Measurements from ENCODE around the gene ZNF710. TPM values are rescaled to one million over a fixed set of nuclear protein-coding genes. Genes with fewer than 3 reads are reported as not detected.
"Not testable (repeated sequence)": the region's sequence is repeated elsewhere in the genome, so short reads cannot be mapped to it uniquely, and the experiment has no call there.

The ZNF710 gene
- total RNA-seq, 1 donor from 2014 or later: 31.4 TPM

DNA sequence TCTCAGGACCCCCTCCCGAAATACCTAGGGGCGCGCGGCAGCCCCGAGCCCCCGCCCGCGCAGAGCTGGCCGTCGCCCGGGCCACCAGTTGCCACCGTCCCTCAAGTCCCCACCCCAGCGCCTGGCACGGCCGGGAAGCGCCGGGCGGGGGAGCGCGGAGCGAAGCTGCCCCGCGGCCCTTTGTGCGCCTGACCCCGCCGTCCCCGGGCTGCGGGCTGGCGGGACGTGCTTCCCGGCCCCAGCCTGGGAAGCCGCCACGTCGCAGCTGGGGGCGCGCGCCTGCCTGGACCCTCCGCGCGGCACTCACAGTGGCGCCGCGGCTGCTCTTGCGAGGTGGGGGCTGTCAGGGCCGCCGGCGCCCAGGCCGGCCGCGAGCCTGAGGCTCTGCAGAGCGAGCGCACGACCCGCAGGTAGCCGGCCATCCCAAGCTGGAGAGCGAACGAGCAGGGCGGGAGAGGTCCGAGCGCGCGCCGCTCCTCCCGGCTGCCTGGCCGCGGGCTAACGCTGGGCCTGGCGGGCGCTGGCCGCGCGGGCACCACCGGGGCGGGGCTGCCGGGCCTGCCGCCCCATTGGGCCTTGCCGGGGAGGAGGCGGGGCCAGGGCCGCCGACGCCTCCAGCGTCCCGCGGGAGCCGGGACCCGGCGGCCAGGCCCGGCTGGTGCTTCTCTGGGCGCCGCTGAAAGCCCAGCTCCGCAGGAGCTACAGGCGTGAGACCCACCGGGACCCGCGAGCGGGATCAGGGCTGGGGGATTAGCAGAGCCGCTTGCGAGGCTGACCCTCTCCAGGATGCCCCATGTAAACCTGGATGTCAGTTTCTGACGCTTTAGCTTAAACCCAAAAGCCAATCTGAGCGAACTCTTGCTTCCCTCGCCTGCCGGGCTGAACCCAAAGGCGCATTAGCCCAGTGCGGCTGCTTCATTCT, 101.1 kb downstream of the ZNF710 start, which contains the start of gene IDH2:
TSS of gene IDH2 (minus strand) at position 500 of the 922 bp plus-strand sequence. CDS start at position 422, 78 bp downstream.
- peak; percentile 81 for DNase-seq (ENCODE audit: low spot score)

DNA sequence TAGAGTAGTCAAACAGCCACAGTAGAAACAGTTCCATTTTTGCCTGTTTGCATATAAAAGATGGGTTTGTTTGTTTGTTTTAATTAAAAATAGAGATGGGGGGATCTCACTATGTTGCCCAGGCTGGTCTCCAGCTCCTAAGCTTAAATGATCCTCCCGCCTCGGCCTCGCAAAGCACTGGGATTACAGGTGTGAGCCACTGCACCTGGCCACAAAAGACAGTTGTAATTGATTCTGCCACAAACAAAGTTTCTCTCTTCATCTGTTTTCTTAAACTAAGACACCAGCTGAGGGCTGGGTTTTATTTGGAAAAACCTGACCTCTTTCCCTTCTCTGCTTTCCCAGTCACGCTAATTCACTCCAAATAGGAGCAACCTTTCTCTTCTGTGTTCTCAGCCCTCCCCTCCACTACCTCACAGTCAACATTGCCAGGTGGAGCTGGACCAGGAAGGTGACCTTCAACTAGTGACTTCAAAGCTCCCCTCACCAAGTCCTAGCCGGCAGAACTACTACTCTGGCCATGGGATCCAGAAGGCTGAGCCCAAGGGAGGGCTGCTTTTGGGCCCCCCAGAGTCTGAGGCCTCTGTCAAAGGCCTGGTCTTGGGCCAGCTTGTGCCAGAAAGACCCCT, 102.7 kb downstream of the ZNF710 start:
- no peak for DNase-seq (ENCODE audit: low spot score)

DNA sequence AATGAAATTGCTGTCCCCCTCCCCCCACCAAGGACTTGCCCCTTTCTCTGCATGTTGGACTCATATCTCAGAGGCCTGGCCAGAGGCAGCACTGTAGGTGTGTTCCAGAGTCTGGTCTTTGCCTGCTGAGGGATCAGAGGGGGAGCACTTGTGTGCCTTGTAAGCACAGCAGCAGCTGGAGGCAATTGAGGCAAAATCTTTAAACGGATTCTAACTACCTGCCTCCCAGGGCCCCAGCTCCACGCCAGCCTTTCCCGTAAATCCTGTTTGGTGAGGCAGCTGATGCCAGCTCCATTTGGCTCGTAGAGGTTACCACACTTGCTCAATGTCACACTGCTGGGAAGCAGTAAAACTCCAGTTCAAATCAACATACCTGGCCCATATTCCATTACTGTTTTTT, 103.4 kb downstream of the ZNF710 start:
- DNase-seq (ENCODE audit: low spot score): no peak

DNA sequence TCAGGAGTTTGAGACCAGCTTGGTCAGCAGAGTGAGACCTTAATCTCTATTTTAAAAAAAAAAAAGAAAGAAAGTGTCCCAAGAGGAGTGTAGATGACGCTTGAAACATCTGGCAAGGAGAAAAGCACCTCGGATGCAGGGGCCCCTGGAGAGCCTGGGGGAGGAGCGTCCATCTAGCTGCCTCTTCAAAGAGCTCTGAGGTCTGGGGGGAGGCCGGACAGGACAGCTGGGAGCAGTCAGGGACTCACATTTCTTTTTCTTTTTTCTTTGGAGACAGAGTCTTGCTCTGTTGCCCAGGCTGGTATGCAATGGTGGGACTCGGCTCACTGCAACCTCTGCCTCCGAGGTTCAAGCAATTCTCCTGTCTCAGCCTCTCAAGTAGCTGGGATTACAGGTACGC, 104.4 kb downstream of the ZNF710 start:
- DNase-seq (ENCODE audit: low spot score): no peak

DNA sequence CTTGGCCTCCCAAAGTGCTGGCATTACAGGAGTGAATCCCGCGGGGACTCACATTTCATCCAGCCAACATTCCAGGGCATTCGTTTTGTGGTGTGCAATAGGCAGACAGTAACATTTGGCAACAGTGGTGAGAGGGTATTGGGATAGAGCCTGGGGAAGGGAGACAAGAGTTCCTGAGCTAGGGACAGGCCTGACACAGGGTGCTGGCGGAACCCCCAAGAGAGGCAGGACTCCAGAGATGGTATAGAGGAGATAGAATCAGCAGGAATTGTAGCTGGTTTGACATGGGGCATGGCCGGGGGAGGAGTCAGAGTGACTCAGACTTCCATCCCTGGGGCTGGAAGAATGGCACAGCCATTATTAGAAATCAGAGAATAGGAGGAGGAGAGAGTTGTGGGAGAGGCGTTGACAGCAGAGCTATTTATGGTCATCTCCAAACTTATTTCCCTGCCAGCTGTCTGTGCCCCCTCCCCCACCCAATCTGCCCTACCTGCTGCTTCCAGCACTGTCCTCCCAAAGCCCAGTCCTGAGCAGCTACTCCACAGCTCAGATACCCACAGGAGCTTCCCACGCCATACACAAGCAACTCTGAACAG, 105.5 kb downstream of the ZNF710 start:
- DNase-seq (ENCODE audit: low spot score): no peak

DNA sequence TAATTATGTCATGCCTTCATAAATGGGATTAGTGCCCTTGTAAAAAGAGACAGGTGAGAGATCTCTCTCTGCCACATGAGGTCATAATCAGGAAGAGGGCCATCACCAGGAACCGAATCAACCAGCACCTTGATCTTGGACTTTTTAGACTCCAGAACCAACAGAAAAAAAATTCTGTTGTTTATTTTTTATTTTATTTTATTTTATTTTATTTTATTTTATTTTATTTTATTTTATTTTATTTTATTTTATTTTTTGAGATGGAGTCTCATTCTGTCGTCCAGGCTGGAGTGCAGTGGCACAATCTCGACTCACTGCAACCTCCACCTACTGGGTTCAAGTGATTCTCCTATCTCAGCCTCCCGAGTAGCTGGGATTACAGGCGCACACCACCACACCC, 106.9 kb downstream of the ZNF710 start:
- DNase-seq (ENCODE audit: low spot score): not testable (repeated sequence)

DNA sequence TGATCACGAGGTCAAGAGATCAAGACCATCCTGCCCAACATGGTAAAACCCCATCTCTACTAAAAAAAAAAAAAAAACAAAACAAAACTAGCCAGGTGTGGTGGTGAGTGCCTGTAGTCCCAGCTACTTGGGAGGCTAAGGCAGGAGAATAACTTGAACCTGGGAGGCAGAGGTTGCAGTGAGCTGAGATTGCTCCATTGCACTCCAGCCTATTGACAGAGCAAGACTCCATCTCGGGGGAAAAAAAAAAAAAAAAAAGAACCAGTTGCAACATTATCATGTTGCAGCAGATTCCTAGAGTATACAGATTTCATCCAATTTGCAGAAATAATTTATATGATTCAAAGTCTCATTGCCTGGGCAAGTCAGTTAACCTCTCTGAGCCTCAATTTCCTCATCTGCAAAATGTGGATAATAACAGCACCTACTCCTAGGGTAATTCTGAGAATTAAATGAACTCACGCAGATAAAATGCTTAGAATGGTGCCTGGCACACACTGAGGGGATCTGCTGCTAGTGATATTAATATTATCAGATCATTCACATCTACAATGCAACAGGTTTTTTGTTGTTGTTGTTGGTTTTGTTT, 108.1 kb downstream of the ZNF710 start:
- DNase-seq (ENCODE audit: low spot score): not testable (repeated sequence)

DNA sequence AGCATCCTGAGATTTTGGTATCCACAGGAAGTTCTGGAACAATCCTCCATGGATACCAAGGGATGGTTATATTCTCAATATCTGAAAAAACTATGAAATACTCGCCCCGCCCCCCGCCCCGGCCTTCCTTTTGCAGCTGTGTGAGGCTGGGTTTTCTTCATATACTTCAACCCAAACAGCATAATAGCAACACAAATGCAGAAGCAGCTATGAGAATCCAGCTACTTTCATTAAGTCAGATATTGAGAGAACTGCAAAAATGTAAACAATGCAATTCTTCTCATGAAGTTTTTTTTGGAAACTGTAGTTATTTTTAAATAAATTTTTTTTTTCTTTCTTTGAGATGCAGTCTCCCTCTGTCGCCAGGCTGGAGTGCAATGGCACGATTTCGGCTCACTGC, 112.0 kb downstream of the ZNF710 start:
- no peak for DNase-seq (ENCODE audit: low spot score)

DNA sequence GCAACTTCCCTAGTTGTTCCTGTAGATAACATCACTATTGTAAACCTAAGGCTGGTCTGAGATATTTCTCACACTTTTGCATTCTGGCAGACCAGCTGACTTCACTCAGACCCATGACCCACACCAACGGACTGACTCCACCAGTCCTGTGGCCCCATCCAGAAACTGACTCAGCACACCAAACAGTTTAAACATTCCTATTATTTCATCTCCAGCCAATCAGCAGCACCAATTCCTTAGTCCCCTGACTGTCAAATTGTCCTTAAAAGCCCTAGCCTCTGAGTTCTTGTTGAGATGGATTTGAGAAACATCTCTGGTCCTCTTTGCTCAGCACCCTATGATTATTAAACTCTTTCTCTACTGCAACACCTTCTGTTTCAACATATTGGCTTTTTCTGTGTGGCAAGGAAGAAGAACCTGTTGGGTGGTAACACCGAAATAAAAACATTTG, 113.4 kb downstream of the ZNF710 start:
- no peak for DNase-seq (ENCODE audit: low spot score)

DNA sequence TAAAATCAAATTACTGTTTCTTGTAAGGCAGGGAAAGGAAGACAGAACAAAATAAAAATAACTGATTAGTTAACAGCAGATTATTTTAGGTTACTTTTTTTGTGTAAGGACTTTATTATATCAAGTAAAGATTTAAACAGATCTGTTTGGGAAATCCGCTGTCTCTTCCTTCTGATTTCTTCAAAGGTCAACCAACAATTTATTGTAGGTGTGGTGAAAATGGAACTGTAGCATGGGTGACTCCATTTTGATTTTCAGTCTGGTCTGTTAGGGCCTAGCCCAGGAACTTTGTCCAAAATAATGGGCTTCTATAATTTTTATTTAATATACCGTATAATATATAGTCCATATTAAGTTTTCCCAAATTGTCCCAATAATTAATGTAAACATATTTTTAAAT, 114.7 kb downstream of the ZNF710 start:
- no peak for DNase-seq (ENCODE audit: low spot score)

DNA sequence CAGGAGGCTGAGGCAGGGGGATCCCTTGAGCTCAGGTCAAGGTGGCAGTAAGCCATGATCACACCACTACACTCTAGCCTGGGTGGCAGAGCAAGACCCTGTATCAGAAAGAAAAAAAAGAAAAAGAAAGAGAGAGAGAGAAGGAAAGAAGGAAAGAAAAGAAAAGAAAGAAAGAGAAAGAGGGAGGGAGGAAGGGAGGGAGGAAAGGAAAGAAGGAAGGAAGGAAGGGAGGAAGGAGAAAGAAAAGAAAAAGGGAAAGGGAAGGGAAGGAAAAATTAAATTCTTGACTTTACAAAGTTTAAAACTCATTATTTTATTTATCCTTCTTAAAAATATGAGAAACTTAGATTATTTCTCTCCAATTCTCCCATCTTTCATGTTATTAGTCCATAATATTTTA, 118.2 kb downstream of the ZNF710 start:
- no peak for DNase-seq (ENCODE audit: low spot score)

DNA sequence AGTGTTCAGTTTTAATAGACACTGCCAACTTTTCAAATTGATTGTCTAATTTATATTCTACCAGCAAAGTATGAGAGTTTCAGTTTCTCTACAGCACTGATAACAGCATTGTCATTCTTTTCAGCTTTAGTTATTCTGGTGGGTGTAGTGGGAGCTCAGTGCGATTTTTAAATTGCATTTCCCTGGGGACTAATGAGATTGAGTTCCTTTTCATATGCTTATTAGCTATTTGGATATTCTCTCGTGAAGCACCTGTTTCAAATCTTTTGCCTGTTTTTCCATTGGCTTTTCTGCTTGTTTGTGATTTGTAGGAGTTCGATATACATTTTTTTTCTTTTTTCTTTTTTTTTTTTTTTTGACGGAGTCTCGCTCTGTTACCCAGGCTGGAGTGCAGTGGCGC, 120.0 kb downstream of the ZNF710 start:
- no peak for DNase-seq (ENCODE audit: low spot score)

DNA sequence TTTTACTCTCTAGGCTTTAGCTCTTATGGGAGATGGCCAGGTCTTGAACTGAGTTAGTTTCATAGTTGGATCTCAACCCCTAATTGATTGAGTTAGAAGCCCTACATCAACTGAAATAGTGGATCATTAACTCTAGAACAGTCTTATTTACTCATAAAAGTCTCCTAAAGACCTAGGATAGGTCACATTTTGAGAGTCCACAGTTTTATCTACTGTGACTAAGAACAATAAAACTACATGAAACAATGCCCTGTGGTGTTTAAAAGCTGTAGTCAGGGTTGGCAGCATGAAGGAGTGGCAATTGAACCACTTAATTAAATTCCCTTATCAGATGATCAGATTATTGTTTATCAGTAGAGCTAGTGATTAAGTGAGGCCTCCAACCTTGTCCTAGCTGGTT, 123.4 kb downstream of the ZNF710 start:
- no peak for DNase-seq (ENCODE audit: low spot score)

DNA sequence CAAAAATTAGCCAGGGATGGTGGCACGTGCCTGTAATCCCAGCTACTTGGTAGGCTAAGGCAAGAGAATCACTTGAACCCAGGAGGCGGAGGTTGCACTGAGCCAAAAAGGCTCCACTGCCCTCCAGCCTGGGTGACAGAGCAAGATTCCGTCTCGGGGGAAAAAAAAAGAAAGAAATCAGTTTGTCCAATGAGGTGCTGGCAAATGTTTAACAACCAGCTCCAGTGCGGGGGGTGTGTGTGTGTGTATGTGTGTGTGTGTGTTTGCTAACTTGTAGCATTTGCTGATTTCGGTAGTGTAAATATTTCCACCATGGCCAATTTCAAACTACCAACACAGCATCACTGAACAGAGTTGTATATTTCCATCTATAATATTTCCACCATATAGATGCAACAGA, 124.9 kb downstream of the ZNF710 start:
- no peak for DNase-seq (ENCODE audit: low spot score)

DNA sequence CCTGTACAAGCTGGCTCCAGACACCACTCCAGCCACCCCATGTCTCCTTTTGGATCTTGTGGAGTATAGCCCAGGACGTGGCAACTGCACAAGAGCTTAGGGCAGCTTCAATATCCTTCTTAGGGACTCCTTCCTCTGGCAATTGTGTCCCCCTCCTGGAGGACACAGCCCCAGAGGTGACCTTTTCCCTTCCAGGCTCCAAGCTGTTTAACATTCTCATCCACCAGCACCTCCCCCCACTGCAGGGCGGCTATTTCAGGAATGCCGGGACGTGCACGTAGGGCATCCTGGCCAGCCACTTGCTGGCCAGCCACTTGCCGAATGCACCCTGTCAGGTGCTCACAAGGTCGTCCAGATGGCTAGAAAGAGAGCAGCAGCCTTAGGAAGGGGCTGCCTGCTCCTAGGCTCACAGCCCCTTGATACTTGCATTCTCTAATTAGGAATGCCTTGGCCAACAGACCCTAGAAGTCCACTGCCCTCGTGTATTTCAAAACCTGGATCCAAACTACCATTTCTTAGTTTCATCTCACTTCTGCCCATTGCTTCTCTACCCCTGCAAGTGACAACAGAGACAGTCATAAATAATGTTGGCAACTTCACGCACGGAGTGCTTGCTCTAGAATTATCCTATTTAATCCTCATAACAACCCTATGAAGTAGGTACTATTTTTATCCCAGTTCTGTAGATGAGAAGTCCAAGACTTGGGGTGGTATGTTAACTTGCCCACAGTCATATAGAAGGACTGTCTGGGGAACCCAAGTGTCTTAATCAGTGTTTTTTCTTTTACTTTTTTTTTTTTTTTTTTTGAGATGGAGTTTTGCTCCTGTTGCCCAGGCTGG, 125.7 kb downstream of the ZNF710 start:
- DNase-seq (ENCODE audit: low spot score): no peak

DNA sequence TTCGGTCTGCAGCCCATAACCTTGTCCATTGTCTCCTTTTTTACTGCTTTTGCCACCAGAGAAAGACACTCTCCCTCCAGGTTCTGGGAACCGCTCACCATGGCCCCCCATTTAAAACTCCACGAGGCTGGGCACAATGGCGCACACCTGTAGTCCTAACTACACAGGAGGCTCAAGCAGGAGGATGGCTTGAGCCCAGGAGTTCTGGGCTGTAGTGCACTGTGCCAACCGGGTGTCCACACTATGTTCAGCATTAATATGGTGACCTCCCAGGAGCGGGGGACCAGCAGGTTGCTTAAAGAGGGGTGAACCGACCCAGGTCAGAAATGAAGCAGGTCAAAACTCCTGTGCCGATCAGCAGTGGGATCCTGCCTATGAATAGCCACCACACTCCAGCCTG, 129.2 kb downstream of the ZNF710 start:
- DNase-seq (ENCODE audit: low spot score): no peak

Other genes starting within 250 kb of the ZNF710 start
- gene MESP2, start 225.0 kb upstream of the ZNF710 start, total RNA-seq: not detected
- gene ANPEP, start 186.5 kb upstream of the ZNF710 start, total RNA-seq: 18.8 TPM
- 52.8 TPM for gene AP3S2, start 107.3 kb upstream of the ZNF710 start, total RNA-seq
- gene ARPIN, start 88.4 kb upstream of the ZNF710 start, total RNA-seq: 30.0 TPM
- 65.2 TPM for gene IDH2, start 101.1 kb downstream of the ZNF710 start, total RNA-seq
- 183 TPM for gene SEMA4B, start 200.0 kb downstream of the ZNF710 start, total RNA-seq
- 104 TPM for gene CIB1, start 232.6 kb downstream of the ZNF710 start, total RNA-seq
- 16.9 TPM for gene GDPGP1, start 232.9 kb downstream of the ZNF710 start, total RNA-seq
- gene TTLL13, start 248.2 kb downstream of the ZNF710 start, total RNA-seq: 0.36 TPM

All from ureter (tissue), 1 donor.